Endothelial cell of umbilical vein (primary cell): ENCODE results near the gene PPP1R3D. TPM values are rescaled to one million over a fixed set of nuclear protein-coding genes. Genes with fewer than 3 reads are reported as not detected.

Experiments
- polyA plus RNA-seq, 4 experiments: library from polyadenylated mRNA; depleted of rRNA in 3 of 4; stranded (reverse) in 3 of 4; unstranded in 1 of 4; fragments of >200 nt; gene quantifications; 2 replicates each; pipeline versions ENCODE4 v1.2.1 to v1.2.3, GENCODE V29; 2011 to 2012; ENCODE audit warnings: missing spikeins in 1 of 4
- total RNA-seq: library from RNA; stranded (reverse); gene quantifications from 2 replicates; pipeline ENCODE4 v1.2.3, GENCODE V29; 2021

PPP1R3D gene
- total and polyA plus RNA-seq, 2 donors (not counting 3 experiments of a cell fraction or from before 2014, with no cell fraction given) = 1.7 to 5.2 TPM

Other genes starting within 250 kb of the PPP1R3D start
- 0.35 and 0.67 TPM in 2 replicates for gene SYCP2, start 6.7 kb downstream of the PPP1R3D start, total RNA-seq
- 0.03 and 0.07 TPM in 2 replicates for gene SYCP2, start 6.7 kb downstream of the PPP1R3D start, polyA plus RNA-seq
- gene FAM217B, start 84 bp upstream of the PPP1R3D start, total RNA-seq = 8.2 and 9.9 TPM in 2 replicates
- gene FAM217B, start 84 bp upstream of the PPP1R3D start, polyA plus RNA-seq = 2.1 and 2.7 TPM in 2 replicates
- gene CDH26, start 18.1 kb upstream of the PPP1R3D start, total RNA-seq = not detected in 2 replicates
- gene CDH26, start 18.1 kb upstream of the PPP1R3D start, polyA plus RNA-seq = 0.01 and 0.03 TPM in 2 replicates